H1 (cell line): ENCODE measurements around the gene ATG16L1. TPM values are rescaled to one million over a fixed set of nuclear protein-coding genes. Genes with fewer than 3 reads are reported as not detected.

Experiments used
- BCL11A ChIP-seq, 2 experiments: IDR thresholded peaks; one replicate each; pipeline ENCODE4 v1.6.1; 2011; ENCODE audit warnings: low read depth in 2 of 2, low read length in 2 of 2, mild to moderate bottlenecking in 2 of 2
- E2F6 ChIP-seq: IDR thresholded peaks from 2 replicates; pipeline ENCODE4 v1.6.1; 2012; ENCODE audit warnings: inconsistent platforms
- KDM4A ChIP-seq: IDR thresholded peaks from one replicate; pipeline ENCODE4 v1.7.1; 2012; ENCODE audit warnings: low read depth, mild to moderate bottlenecking, moderate library complexity, low read length, inconsistent platforms; ENCODE audit not compliant: severe bottlenecking
- KDM5A ChIP-seq: fragments of 200-600 bp; IDR thresholded peaks from 2 replicates; pipeline ENCODE4 v1.7.1; 2012; ENCODE audit warnings: mild to moderate bottlenecking, low read length, inconsistent platforms, mixed read lengths
- NANOG ChIP-seq: IDR thresholded peaks from 2 replicates; pipeline ENCODE4 v1.6.1; 2011; ENCODE audit warnings: low read length, low read depth, mild to moderate bottlenecking, inconsistent platforms; ENCODE audit not compliant: insufficient read depth, poor library complexity, severe bottlenecking
- RNF2 ChIP-seq: fragments of 200-900, 300-1000 bp; sonication (generic); IDR thresholded peaks from 2 replicates; pipeline ENCODE4 v1.7.1; 2016; ENCODE audit warnings: borderline replicate concordance, low read depth, mild to moderate bottlenecking, antibody characterized with exemption, low read length; ENCODE audit not compliant: poor library complexity, severe bottlenecking; ENCODE audit errors: missing control alignments
- SIN3A ChIP-seq, 2 experiments: IDR thresholded peaks in 1 of 2; conservative IDR thresholded peaks in 1 of 2; 2 replicates each; pipeline ENCODE4 v1.6.1; 2011 to 2012; ENCODE audit warnings: low read length in 2 of 2, improper control_type of control experiment in 1 of 2, low read depth in 1 of 2, mild to moderate bottlenecking in 1 of 2
- polyA plus RNA-seq, 7 experiments: library from polyadenylated mRNA; depleted of rRNA in 3 of 7; stranded (reverse) in 5 of 7; unstranded in 2 of 7; fragments of >200 nt in 5 of 7; fragments of 200-250 nt in 2 of 7; gene quantifications; 1 replicate in 5 of 7; 2 replicates in 1 of 7; 4 replicates in 1 of 7; pipeline versions ENCODE4 v1.2.1 to v1.2.3, GENCODE V29; 2011 to 2013; ENCODE audit warnings: missing spikeins in 2 of 7, mixed read lengths in 2 of 7
- total RNA-seq: library from RNA; stranded (reverse); fragmentation: NEBNext Ultra II Directional; extraction: Animal tissue kit (Norgen Biotek cat#: 25700); gene quantifications from 2 replicates; pipeline ENCODE4 v1.2.1, GENCODE V29; 2021
- TF ChIP-seq, protein P1 (sequence below): IDR thresholded peaks from 2 replicates; pipeline ENCODE4 v1.6.1; 2011; ENCODE audit warnings: low read length, improper control_type of control experiment

Gene ATG16L1
- total and polyA plus RNA-seq, 2 of the 8 experiments (the other 6 are each of a cell fraction or from before 2014, with no cell fraction given), result 18.3 to 31.0 TPM

GRCh38 chr2:233251306-233252116, at the start of gene ATG16L1 (continued):
- TF ChIP-seq KDM5A (peak; percentile 55; the same call in 1 of the 2 replicates), E2F6 (peak; percentile 52; the same call in 1 of the 2 replicates), BCL11A (IDR thresholded peaks at IDR 0.05; ENCODE audit: low read depth in 2 of 2, low read length in 2 of 2) (no peak), NANOG (no peak), SIN3A (conservative IDR thresholded peaks at IDR 0.05 in 1 of 2, IDR thresholded peaks at IDR 0.05 in 1 of 2; ENCODE audit: low read depth in 1 of 2, low read length in 2 of 2) (peak in 1 of 2 experiments; percentile 91; a peak in 2 of 4 replicates), RNF2 (no peak), KDM4A (peak; percentile 85)
- TF ChIP-seq, protein P1, sequence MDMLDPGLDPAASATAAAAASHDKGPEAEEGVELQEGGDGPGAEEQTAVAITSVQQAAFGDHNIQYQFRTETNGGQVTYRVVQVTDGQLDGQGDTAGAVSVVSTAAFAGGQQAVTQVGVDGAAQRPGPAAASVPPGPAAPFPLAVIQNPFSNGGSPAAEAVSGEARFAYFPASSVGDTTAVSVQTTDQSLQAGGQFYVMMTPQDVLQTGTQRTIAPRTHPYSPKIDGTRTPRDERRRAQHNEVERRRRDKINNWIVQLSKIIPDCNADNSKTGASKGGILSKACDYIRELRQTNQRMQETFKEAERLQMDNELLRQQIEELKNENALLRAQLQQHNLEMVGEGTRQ, result no peak
- TF ChIP-seq, all 59 proteins: peak for 25
